Measurements from ENCODE around the gene NAALADL2. TPM values are rescaled to one million over a fixed set of nuclear protein-coding genes. Genes with fewer than 3 reads are reported as not detected.

Gene NAALADL2
- total and polyA plus RNA-seq, 2 donors (not counting 3 experiments of a cell fraction or from before 2014, with no cell fraction given): 1.1 to 4.0 TPM

GRCh38 chr3:175212896-175213295, 353.8 kb downstream of the NAALADL2 start:
- H3K9ac ChIP-seq (replicated peaks; ENCODE audit: extremely low read depth, insufficient read depth, low read length): no peak overlapping the region
- no peak for DNase-seq (ENCODE audit: low read depth, low spot score)
- dilution Hi-C loops (cut with MboI; ENCODE audit: extremely low pct_ligation_motif_present, low sequenced_read_pairs): no loop called here
- TF ChIP-seq FOS (IDR thresholded peaks at IDR 0.05; ENCODE audit: borderline replicate concordance, insufficient read depth, low read length) (no peak), POLR2A (IDR thresholded peaks at IDR 0.05; ENCODE audit: low read depth, low read length) (no peak), GATA2 (IDR thresholded peaks at IDR 0.05; ENCODE audit: insufficient read depth, insufficient read length, low read depth, low read length) (no peak), EZH2 (IDR thresholded peaks at IDR 0.05; ENCODE audit: borderline replicate concordance, low read depth, low read length, severe bottlenecking) (no peak), POLR2AphosphoS5 (IDR thresholded peaks at IDR 0.05; ENCODE audit: insufficient read depth, low read depth, low read length) (no peak), MAX (IDR thresholded peaks at IDR 0.05; ENCODE audit: insufficient read depth, insufficient read length) (no peak), MYC (IDR thresholded peaks at IDR 0.05; ENCODE audit: low read depth, low read length) (no peak), CTCF (IDR thresholded peaks at IDR 0.05; ENCODE audit: extremely low read depth in 1 of 2, insufficient read depth in 1 of 2, low read depth in 1 of 2, low read length in 2 of 2) (no peak), JUN (IDR thresholded peaks at IDR 0.05; ENCODE audit: borderline replicate concordance, insufficient read depth, insufficient read length, low read depth) (no peak)
- no peak overlapping the region for H2AFZ ChIP-seq (ENCODE audit: low read depth, low read length)
- no peak for FAIRE-seq
- no peaks in the 10 kb centered on the region for H3K4me1 ChIP-seq (ENCODE audit: control insufficient read depth, extremely low read depth, insufficient read depth, low read length)
- no peak overlapping the region for H3K27ac ChIP-seq (ENCODE audit: insufficient read depth, low read depth, low read length)
- CTCF ChIA-PET: no interaction called here
- no peaks in the 10 kb centered on the region for H3K9me1 ChIP-seq (replicated peaks; ENCODE audit: control insufficient read depth, extremely low read depth, insufficient read depth, low read length)
- BruUV-seq (replicated peaks): no TSS peak
- no peaks in the 10 kb centered on the region for H3K27me3 ChIP-seq (ENCODE audit: control insufficient read depth in 2 of 2, insufficient read depth in 2 of 2, low read length in 2 of 2)
- POLR2A ChIA-PET: no interaction called here
- no peaks in the 10 kb centered on the region for H3K79me2 ChIP-seq (ENCODE audit: control insufficient read depth, insufficient read depth, low read length)
- no peaks in the 10 kb centered on the region for H3K36me3 ChIP-seq (ENCODE audit: control insufficient read depth in 2 of 2, extremely low read depth in 1 of 2, insufficient read depth in 2 of 2, low read length in 2 of 2)
- H3K4me2 ChIP-seq (ENCODE audit: insufficient read depth, low read length): no peak overlapping the region
- no peak overlapping the region for H3K4me3 ChIP-seq (replicated peaks in 1 of 3; ENCODE audit: insufficient read depth in 1 of 3, low read depth in 1 of 3, low read length in 3 of 3)
- no peaks in the 10 kb centered on the region for H4K20me1 ChIP-seq (replicated peaks; ENCODE audit: control insufficient read depth, extremely low read depth, insufficient read depth, low read length)
- no peaks in the 10 kb centered on the region for H3K9me3 ChIP-seq (replicated peaks; ENCODE audit: control insufficient read depth, insufficient read depth, low read length)
- intact Hi-C loops (cut with micrococcal nuclease): no loop called here

All from endothelial cell of umbilical vein (primary cell).